HG03280 (cell line): ENCODE data around the gene DNAJB8.

Experiments used
- ATAC-seq: cut with Tn5 transposase; IDR thresholded peaks from one replicate; pipeline ENCODE4 v1.9.1; 2021; ENCODE audit warnings: mild to moderate bottlenecking, moderate library complexity; ENCODE audit not compliant: unreplicated experiment

The DNAJB8 gene

DNA sequence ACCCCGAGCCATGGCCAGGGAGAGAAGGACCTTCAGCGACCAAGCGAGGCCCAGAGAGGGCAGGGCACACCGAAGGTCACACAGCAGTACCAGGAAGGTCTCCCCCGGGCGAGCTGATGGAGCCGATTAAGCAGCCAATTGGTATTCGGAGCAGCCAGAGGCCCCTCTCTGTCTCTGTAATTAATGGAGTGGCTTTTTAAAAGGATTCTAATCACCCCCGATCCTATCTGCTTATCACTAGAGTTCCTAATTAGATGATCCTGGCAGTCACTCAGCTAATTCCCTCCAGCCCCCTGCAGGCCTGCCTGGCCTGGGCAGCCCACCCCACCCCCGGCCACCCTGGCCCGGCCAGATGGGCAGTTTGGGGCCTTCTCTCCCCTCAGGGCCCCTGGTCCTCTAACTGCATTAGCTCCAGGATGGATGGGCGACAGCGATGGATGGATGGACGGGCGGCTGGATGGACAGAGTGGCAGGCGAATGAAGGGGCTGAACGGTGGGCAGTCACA lies 1.6 kb upstream of the DNAJB8 start:
- no peak for ATAC-seq

DNA sequence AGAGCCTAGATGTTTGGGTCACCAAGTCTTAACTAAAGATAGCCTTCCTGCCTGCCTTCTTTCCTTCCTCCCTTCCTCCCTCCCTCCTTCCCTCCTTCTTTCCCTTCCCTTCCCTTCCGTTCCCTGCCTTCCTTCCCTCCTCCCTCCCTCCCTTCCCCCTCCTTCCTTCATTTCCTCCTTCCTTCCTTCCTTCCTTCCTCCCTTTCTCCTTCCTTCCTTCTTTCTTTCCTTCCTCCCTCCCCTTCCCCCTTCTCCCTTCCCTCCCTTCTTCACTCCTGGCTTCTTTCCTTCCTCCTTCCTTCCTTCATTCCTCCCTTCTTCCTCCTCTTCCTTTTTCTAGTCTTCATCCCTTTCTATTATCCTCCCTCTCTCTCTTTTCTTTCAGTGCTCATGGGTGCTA lies 2.0 kb downstream of the DNAJB8 start:
- no peak for ATAC-seq

DNA sequence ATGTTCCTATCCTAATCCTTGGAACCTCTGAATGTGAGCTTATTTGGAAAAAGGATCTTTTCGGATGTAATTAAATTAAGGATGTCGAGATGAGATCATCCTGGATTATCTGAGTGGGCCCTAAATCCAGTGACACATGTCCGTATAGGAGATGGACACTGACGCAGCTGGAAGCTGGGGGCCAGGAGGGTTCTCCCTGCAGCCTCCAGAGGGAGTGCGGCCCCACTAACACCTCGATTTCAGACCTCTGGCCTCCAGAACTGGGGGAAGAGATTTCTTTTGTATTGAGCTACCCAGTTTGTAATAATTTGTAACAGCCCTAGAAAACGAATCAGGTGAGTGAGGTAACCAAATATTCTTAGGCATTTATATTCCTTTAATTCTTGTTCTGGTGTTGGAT lies 2.5 kb downstream of the DNAJB8 start:
- ATAC-seq, result no peak

DNA sequence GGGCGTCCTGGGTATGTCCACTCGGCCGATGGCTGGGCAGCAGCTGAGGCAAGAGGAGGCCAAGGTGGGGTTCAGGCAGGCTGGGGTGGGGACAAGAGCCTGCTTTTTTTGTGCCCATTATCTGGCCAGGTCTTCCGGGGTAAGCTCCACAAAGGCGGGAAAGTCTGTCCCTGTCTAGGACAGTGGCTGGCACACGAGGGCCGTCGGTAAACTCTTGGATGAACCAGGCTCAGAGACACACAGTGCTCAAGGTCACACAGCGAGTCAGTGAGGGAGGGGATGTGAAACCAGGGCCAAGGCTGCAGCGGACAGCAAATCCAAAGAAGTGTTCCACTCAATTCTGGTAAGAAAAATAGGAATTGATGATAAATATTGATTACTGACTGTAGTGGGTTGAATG lies 2.9 kb downstream of the DNAJB8 start:
- ATAC-seq, result no peak

DNA sequence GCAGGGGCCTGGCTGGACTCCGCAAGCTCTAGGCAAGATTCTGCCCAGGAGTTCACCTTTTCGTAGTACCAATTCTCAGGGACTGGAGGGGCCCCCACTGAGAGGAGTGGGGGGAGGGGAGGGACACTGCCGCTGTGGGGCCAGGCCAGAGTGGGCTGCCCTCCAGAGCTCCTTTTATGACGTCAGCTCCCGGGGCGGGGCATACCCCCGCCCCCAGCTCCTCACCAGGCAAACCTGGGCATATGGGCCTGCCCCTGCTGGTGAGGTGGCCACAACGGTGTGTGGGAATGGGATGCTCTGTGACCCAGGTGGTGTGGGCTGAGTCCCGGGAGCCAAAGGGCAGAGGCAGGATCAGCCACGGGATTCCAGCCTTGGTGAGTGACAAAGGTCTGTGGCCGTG lies 3.3 kb downstream of the DNAJB8 start:
- ATAC-seq, result no peak

DNA sequence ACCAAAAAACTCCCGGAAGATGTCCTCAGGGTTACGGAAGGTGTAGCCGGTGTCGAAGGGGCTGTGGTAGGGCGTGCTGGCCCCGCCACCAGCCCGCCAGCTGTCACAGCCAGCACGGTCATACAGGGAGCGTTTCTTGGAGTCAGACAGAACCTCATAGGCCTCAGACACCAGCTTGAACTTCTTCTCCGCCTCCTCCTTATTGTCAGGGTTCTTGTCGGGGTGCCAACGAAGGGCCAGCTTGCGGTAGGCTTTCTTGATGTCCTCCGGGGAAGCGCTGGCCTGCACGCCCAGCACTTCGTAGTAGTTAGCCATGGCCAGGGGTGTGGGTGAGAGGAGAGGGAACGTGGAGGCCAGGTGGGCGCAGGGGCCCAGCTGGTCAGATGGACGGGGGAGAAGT lies 3.8 kb downstream of the DNAJB8 start:
- ATAC-seq, result no peak

DNA sequence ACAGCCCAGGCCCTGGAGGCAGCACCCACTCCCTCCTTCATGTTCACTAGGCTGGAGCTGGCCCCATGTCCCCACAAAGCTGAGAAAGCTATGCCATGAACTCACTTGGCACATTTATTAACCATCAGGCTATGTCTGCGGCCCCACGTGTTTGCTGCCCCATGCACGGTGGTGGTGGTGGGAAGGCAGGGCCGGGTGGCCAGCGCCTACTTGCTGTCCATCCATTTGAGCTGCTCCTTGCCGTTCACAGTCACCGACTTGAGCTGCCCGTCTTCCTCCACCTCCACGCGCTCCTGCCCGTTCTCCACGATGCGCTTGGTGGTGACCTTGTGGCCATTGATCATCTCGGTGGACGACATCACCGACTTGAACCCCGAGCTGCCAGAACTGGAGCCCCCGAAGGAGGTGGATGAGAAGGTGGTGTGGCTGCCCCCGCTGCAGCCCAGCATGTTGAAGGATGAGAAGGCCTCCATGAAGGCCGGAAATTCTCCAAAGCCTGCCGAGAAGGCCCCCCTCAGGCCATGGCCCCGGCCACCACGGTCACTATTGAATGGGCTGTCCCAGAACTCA lies 4.3 kb downstream of the DNAJB8 start:
- no peak for ATAC-seq

DNA sequence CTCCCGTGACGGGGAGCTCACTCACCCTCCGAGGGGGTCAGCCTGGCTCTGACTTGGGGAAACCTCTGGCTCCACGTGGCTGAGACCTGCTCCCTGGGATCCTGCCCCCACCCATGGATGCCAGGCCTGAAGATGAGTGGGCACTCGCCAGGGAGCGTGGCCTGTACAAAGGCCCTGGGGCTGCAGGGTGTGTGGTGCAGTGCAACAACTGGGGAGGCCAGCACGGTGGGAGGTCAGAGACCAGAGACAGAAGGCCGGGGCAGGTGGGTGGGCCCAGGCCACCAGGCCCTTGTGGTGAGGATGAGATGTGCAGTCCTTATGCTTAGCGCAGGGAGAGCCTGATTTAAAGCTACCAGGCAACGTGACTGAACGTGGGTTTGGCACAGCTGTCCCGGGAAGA lies 5.0 kb downstream of the DNAJB8 start:
- ATAC-seq, result no peak

DNA sequence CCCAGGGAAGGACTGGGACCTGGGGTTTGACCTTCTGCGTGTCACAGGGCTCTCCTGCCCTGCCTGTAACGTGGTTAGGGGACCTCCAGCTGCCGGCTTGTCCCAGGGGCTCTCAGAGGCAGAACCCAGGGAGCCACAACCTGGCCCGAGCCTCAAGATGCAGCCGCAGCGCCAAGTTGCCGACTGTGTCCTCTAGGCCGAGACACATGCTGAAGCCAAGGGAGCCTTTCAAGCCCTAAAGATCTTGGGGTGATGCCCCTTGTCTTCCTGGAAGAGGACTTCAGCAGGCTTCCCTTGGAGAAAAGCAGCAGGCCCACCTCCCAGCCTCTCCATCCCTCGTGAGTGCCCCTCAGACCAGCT lies 7.2 kb downstream of the DNAJB8 start:
- ATAC-seq, result no peak

DNA sequence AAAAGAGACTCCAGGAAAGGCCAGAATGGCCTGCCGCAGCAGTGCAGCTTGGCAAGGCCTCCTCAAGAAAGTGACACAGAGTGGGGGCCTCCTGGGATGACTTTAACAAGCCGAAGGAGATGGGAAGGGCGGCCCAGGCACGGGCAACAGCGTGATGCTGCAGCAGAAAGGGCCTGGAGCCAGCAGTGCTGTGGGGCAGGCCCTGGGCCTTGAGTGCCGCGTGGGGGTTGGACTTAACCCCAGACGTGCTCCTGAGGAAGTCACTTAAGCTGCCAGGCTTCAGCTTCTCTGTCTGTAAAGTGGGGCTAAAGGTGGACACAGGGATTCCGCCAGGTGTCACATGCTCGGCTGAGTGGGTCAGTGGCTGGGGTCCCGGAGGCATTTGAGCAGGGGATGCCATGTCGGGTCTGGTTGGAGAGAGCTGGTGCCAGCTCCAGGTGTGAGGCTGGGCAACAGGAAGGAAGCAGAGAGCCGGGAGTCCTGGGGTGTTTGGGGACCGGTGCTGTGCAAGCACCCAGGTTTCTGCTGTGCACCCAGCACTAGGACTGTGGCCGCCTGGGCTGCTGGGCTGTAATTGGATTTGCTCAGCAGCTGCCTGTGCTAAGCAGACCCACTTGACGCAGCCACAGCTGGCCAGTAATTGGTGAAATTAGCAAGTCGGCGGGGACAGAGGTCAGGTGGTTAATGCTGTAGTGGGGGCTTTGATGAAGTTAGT lies 7.8 kb downstream of the DNAJB8 start:
- ATAC-seq, result no peak

DNA sequence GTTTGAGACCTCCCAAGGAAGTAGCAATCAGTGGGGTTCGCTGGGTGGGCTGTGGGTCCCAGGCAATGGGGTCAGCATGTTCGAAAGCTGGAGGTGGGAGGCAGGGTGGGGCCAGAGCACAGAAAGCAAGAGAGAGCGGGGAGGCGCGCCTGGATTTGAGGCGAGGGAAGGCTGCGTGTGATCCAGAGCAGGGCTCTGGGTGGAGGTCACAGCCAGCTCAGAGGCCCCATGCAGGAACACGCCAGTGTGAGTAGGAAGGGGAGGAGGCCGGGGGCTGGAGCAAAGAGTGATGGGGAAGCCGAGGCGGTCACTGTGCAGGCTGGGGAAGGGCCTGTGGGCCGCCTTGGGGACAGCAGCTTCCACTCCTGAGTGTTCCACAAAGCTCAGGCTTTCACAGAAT lies 8.8 kb downstream of the DNAJB8 start:
- no peak for ATAC-seq

DNA sequence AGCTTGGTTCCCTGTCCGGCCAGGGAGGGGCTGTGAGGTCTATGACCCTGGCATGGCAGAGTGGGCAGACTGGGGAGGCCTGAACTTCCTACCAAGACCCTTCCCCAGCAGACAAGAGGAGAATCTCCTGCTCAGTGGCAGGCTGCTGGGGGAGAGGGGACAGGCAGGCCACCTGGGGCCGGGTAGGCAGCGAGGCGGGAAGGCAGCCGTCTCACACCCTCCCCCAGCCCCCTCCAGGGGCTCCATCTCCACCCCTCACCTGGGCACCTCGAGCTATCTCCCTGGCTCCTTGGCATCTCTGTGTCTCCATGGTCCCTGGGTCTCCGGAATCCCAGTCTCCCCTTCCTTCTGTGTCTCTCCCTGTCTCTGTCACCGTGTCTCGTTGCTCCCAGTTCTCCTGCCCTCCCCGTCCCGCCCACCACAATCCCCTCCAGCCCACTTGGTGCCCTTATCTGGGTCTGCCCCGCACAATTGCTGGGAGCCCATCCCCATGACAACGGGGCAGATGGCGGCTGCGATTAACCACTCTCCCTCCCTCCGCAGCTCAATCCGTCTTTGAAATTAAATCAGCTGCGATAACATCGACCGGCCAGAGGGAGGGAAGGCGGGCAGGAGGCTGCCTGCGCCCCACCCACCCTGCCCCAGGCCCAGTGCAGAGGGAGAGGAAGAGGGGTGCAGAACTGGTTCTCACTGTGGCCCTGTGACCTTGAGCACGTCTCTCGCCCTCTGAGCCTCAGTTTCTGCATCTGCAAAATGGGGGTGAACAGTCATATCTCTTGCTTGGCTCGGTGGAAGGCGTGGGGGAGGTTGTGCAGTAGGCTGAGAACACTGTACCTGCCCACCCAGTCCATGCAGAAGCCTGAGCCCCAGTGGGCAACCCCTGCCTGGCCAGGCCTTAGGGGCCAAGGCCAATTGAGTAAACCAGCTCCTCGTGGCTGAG lies 9.6 kb downstream of the DNAJB8 start:
- ATAC-seq, result no peak

DNA sequence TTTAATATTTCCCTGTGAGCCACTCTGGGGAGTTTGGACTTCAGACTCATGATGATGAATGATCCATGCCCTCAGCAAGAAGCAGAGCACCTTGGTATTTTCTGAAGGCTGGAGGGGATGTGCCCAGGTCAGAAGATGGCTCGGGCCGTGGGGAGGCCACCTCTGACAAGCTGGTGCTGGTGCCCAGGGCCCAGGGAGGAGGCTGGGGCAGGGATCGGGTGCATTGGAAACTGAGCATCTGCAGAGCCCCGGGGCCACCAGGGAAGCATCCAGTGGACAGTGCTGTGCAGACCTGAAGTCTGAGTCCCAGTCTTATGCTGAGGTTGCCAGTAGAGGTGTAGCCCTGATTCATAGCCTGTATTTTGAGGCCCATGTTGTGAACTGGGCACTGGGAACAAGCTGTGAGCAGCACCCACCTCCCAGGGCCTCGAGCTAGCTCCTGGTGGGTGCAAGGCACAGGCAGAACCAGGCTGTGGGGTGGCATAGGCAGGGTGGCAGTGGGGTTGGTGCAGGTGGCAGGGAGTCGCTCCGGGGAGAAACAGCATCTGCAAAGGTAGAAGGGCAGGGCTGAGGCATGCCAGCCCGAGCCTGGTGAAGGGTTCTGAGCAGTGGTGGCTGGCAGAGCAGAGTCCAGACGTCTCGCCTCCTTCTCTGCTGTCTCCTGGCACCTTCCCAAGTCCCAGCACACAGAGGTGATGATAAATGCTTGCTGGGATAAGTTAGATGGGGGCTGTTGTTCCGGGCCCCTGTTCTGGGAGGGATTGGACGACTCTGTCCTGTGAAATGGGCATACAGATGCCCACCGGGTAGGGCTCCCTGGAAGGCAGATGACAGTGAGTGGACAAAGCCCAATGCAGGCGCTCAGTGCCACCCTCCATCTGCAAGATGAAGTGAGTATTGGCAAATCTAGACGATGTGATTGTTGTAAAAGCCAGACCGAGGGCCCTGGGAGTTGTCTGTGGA lies 10.6 kb downstream of the DNAJB8 start:
- no peak for ATAC-seq

DNA sequence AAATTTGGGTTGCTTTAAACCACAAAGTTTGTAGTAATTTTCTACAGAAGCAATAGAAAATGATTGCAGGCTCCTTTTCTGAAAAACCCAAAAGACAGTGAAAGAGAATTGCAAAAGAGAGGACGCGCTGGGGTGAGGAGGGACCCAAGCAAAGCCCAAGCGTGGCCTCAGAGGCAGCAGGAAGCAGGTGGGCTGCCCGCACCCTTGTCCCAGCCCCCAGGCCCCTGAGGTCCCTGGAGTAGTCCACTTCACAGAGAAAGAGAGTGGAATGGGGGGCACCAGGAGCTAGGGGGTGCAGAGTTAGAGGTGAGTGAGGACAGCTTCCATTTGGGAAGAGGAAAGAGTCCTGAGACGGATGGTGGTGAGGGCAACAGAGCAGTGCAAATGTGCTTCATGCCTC lies 11.6 kb downstream of the DNAJB8 start:
- ATAC-seq, result no peak

DNA sequence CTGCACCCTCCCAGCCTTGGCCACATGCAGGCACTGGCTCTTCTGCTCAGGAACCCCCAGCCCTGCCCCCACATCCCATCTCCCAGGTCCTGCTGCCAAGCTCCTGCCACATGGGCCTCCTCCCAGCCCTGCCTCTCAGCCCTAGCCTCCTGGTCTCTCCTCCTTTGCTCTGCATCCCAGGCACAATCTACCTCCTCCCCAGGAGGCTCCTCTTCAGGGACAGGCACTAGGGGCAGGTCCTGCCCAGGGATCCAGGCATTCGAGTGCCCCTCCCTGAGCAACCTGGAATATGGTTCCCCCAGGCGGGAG lies 12.4 kb downstream of the DNAJB8 start:
- no peak for ATAC-seq

DNA sequence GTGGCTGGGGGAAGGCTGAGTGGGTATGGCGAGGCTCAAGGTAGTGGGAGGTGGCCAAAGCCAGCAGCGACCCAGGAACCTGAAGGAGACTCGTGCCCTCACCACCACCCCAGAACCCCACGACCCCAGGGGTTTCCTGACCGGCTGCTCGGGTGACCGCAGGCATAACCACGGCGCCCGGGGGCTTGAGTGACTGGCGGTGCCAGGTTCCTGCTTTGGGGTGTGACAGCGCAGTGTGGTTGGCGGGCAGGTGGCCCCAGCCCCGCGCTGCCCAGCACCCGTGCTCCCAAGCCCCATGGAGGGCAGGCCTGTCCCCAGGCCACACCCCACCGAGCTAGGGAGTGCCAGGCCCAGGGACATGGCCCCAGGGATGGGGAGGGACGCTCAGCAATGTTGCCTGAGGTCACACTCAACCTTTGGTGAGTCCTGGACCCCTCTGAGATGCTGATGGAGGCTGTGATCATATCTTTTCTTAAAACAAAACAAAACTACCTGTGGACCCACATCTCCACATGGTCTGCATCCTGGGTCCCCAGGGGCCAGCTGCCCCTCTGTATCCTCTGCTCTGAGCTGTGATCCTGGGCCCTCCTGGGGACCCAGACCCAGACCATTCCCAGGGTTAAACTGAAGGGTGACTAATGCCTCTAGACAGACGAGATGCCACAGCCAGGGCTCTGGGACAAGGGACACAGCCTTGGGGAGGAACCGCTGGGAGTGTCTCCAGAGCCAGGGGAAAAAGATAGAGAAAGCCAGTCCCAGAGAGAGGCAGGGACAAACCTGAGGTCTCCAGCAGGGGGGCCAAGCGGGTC lies 13.0 kb downstream of the DNAJB8 start:
- no peak for ATAC-seq

DNA sequence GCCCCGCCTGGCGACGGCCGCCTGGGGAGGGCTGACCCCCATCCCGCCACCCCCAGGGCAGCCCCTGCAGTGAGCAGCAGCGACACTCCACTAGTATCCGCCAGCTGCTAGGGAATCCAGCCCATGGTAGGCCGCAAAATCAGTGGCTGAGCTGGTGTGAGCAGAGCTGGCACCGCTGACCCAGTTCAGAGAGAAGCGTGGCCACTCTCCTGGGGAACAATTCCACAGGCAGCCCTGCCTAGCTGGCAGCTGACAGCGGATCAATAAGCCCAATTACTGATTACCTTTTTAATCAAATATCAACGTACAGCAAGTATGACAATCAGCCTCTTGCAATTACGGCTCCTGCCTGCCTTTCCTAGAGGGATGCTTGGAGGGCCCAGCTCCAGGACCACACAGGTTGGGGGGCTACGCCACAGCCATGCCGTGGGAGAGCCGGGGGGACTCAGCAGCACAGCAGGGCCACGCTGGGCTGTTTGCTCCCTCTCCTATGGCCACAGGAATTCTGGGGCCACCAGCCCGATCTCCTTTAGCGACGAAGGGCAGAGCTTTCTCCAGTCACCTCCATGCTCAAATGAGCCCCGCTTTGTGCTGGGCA lies 13.9 kb downstream of the DNAJB8 start:
- no peak for ATAC-seq

DNA sequence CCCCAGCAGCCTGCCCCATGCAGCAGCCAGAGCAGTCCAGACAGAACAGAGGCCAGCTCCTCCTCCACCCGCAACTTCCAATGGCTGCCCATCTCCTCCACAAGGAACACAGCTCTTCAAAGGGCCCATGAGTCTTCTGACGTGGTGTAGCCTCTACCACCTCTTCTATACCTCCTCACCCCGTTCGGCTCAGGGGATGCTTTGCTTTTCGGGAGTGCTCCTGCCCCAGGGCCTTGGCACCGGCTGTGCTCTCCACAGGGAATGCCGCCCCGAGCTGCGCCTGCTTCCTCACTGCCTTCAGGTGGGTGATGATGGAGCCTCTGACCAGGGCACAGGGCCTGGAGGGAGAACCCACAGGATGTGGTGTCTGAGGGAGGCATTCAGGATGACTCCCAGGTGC lies 14.6 kb downstream of the DNAJB8 start:
- no peak for ATAC-seq

DNA sequence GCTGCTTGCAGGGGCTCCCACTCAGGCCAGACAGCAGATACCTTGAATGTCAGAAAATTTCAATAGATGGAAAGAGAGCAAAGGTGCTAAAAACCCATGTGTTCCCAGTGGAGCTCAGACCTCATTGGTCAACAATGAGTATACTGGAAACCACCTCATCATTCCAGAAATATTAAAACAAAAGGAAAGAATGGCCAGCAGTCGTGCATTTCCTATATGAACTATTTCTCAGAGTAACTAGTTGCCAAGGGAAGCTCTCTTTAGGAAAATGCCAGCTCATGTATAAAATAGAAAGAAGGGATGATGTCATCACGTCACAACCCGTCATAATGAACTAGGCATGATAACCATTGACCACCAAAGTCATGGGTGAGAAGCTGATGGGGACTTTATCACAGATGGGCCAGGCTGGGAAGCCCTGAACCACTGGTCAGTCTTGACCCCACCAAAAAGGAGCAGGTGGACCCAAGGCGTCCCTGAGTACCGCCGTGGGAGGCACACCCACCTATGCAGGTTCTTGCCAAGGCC lies 17.5 kb downstream of the DNAJB8 start:
- no peak for ATAC-seq
